ENCODE data around the gene NOL11.
A peak's percentile ranks its signal among the peaks of the same experiment; 100 is the strongest.

Gene NOL11

DNA sequence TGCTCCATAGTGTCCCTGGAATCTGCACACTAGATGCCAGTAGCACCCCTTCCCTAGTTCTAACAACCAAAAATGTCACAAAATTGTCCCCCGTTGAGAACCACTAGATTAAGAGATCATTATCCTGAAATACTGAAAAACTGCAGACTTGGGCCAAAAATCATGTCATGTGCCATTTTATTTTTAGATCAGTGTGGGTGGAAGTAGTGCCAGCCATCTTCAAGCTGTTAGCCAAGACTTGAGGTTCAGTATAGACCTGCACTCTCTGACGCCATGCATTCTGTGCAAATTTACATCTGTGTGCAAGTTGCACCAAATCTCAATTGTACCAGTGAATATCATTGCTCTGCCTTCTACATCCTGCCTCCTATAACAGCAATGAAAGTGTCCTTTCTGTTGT lies 31.5 kb upstream of the NOL11 start:
- no peak for TF ChIP-seq CTCF (IDR thresholded peaks at IDR 0.05; ENCODE audit: unreplicated experiment in 3 of 3)
- H3K27ac Mint-ChIP-seq, result no peak overlapping the region
- no peaks in the 10 kb centered on the region for H3K4me1 Mint-ChIP-seq
- H3K36me3 Mint-ChIP-seq (ENCODE audit: low read depth), result no peaks in the 10 kb centered on the region
- no peak overlapping the region for H3K4me3 Mint-ChIP-seq
- H3K27me3 Mint-ChIP-seq (ENCODE audit: low read depth), result no peaks in the 10 kb centered on the region
- H3K9me3 Mint-ChIP-seq, result no peaks in the 10 kb centered on the region

DNA sequence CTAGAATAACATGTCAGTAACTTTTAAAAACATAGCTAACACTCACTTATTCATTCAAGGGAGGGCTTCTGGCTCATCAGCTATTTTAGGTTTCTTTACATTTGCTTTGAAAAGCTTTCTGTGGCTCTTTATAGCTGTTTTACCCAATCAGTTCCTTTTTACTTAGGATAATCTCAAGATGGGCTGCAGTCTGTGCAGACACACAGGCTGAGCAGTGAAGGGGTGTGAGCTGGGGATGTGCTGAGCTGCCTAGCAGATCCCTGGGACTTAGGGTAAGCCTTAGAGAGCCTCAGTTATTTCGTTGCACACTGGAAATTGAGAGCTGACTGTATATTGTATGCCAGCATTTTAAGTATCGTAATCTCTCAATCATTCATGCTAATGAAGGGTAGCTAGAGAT lies 30.2 kb upstream of the NOL11 start:
- Mint-ChIP-seq H3K27ac (no peak overlapping the region), H3K36me3 (ENCODE audit: low read depth) (peaks cover under 1% of the 10 kb centered on the region), H3K4me1 (no peaks in the 10 kb centered on the region), H3K9me3 (no peaks in the 10 kb centered on the region), H3K27me3 (ENCODE audit: low read depth) (no peaks in the 10 kb centered on the region), H3K4me3 (no peak overlapping the region)
- TF ChIP-seq CTCF (IDR thresholded peaks at IDR 0.05; ENCODE audit: unreplicated experiment in 3 of 3), result no peak

DNA sequence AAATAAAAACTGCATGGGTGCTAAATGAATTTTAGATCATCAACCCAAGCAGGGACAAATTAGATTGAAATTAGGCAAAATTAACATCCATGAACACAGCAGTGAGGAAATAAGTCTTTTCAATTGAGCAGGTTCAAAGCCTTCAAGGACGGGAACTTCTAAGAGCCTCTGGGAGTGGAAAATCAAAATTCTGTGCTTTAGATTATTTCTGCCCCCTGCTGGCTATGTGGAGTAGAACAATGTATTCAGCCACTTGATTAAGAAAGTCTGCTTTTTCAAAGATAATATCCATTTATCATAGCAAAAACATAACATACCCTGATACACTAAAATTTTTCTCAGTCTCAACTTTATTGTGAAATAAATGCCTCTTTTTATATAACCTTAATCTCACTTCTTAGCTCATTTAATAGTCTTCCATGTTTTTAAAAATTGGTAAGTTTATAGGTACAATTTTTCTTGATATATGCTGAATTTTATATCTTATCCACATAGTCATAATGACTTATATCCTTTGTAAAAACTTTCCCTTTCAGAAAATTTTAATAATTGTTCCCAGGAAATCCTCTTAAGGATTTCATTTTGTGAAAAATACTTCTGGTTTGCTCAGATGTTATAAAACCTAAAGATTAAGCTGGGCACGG lies 28.1 kb upstream of the NOL11 start:
- no peaks in the 10 kb centered on the region for H3K4me1 Mint-ChIP-seq
- TF ChIP-seq CTCF (IDR thresholded peaks at IDR 0.05; ENCODE audit: unreplicated experiment in 3 of 3), result peak; percentile 74 to 81 (median 74)
- H3K27me3 Mint-ChIP-seq (ENCODE audit: low read depth), result no peaks in the 10 kb centered on the region
- H3K36me3 Mint-ChIP-seq (ENCODE audit: low read depth), result peaks cover 11% of the 10 kb centered on the region
- no peak overlapping the region for H3K4me3 Mint-ChIP-seq
- no peaks in the 10 kb centered on the region for H3K9me3 Mint-ChIP-seq
- no peak overlapping the region for H3K27ac Mint-ChIP-seq

GRCh38 chr17:67693811-67694210 lies 23.9 kb upstream of the NOL11 start:
- Mint-ChIP-seq H3K4me1 (no peaks in the 10 kb centered on the region), H3K36me3 (ENCODE audit: low read depth) (peaks cover 11% of the 10 kb centered on the region), H3K4me3 (no peak overlapping the region), H3K27ac (no peak overlapping the region), H3K27me3 (ENCODE audit: low read depth) (peaks cover 3% of the 10 kb centered on the region), H3K9me3 (no peaks in the 10 kb centered on the region)
- no peak for TF ChIP-seq CTCF (IDR thresholded peaks at IDR 0.05; ENCODE audit: unreplicated experiment in 3 of 3)

GRCh38 chr17:67696347-67696746 lies 21.4 kb upstream of the NOL11 start:
- Mint-ChIP-seq H3K36me3 (ENCODE audit: low read depth) (peaks cover 11% of the 10 kb centered on the region), H3K27ac (no peak overlapping the region), H3K27me3 (ENCODE audit: low read depth) (peaks cover 3% of the 10 kb centered on the region), H3K4me3 (no peak overlapping the region), H3K9me3 (no peaks in the 10 kb centered on the region), H3K4me1 (no peaks in the 10 kb centered on the region)
- no peak for TF ChIP-seq CTCF (IDR thresholded peaks at IDR 0.05; ENCODE audit: unreplicated experiment in 3 of 3)

DNA sequence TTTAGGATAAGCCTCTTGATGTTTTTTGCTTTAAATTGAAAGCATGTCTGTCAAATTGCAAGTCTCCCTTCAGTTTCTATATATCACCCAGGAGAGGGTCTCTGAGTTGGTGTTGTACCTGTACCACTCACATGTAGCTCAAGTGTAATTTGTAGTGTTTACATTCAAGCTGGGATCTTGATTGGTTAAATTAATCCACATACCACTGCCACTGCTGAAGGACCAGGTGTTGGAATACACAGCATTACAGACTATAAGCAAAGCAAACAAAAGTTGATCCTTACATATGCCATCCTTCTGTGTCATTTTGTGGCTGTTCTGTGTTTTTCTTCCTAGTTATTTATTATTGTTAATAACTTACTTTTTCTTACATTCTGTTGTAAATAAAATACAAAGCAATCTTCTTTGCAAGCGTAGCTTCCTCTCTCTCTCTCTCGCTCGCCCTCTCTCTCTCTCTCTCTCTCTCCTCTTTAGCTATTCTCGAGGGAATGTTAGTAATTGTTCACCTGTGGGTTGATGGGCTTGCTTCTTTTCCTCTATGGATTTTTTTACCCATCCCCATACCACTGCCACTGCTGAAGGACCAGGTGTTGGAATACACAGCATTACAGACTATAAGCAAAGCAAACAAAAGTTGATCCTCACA lies 20.8 kb upstream of the NOL11 start:
- Mint-ChIP-seq H3K27ac (no peak overlapping the region), H3K36me3 (ENCODE audit: low read depth) (peaks cover 11% of the 10 kb centered on the region), H3K4me1 (no peaks in the 10 kb centered on the region), H3K4me3 (no peak overlapping the region), H3K27me3 (ENCODE audit: low read depth) (peaks cover 3% of the 10 kb centered on the region), H3K9me3 (no peaks in the 10 kb centered on the region)
- TF ChIP-seq CTCF (IDR thresholded peaks at IDR 0.05; ENCODE audit: unreplicated experiment in 3 of 3), result no peak

Data from nephron (organoid).